ENCODE results near the gene TM7SF2. TPM values are rescaled to one million over a fixed set of nuclear protein-coding genes. Genes with fewer than 3 reads are reported as not detected.

The TM7SF2 gene
- total and polyA plus RNA-seq, 2 of the 13 experiments (the other 11 are each of a cell fraction or from before 2014, with no cell fraction given): 56.0 to 66.9 TPM

DNA sequence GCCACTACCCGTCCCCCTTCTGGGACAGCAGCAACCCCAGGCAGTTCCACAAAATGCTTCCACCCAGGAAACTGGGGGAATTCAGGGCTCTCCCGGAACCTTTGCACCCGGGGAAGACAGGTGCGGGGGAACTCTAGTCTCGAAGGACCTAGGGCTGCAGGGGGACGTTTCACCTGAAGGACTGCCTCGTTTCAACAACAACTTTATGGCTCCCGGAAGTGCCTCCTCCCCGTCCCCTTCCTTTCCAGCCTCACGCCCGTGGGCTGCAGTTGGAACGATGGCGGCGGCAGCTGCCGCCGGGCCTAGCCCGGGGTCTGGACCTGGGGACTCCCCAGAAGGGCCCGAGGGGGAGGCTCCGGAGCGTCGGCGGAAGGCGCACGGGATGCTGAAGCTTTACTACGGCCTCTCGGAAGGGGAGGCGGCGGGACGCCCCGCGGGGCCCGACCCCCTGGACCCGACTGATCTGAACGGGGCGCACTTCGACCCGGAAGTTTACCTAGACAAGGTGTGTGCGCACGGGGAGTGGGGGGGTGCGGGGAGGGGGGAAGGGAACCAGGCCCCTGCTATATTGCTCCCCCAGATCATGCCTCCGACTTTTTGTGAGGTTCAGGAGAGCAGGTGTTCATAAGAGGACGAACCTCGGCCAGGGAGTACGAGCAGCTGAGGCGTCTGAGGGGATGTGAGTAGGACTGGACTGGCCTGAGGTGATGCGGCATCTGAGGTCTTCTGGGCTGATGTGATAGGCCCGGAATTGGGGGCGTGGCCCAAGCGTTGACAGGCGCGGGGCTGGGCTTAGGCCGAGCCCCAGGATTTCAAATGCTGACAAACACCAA is 15.5 kb upstream of the TM7SF2 start, which contains the start of gene VPS51 (continued):
- TF ChIP-seq ZNF691 (CRISPR knock-in tag; IDR thresholded peaks at IDR 0.05; ENCODE audit: borderline replicate concordance, low read depth): peak; percentile 79; the same call in 1 of the 2 replicates
- peak; percentile 34; the same call in 1 of the 2 replicates for TF ChIP-seq KMT2A (CRISPR knock-in tag; IDR thresholded peaks at IDR 0.05)
- no peak for TF ChIP-seq NR3C1 (CRISPR knock-in tag; IDR thresholded peaks at IDR 0.05)
- TF ChIP-seq ZNF292 (CRISPR knock-in tag; IDR thresholded peaks at IDR 0.05; ENCODE audit: borderline replicate concordance, low read depth): no peak
- TF ChIP-seq ZNF614 (CRISPR knock-in tag; IDR thresholded peaks at IDR 0.05; ENCODE audit: borderline replicate concordance): 0 out of 2 replicates have a peak, but pooled peaks have one; percentile 80
- 0 out of 2 replicates have a peak, but pooled peaks have one; percentile 71 for TF ChIP-seq ZNF546 (CRISPR knock-in tag; conservative IDR thresholded peaks at IDR 0.05)
- 0 out of 2 replicates have a peak, but pooled peaks have one; percentile 60 for TF ChIP-seq ZNF333 (CRISPR knock-in tag; IDR thresholded peaks at IDR 0.05; ENCODE audit: borderline replicate concordance)
- TF ChIP-seq ZSCAN30 (CRISPR knock-in tag; IDR thresholded peaks at IDR 0.05): peak; percentile 94
- TF ChIP-seq, protein P1, sequence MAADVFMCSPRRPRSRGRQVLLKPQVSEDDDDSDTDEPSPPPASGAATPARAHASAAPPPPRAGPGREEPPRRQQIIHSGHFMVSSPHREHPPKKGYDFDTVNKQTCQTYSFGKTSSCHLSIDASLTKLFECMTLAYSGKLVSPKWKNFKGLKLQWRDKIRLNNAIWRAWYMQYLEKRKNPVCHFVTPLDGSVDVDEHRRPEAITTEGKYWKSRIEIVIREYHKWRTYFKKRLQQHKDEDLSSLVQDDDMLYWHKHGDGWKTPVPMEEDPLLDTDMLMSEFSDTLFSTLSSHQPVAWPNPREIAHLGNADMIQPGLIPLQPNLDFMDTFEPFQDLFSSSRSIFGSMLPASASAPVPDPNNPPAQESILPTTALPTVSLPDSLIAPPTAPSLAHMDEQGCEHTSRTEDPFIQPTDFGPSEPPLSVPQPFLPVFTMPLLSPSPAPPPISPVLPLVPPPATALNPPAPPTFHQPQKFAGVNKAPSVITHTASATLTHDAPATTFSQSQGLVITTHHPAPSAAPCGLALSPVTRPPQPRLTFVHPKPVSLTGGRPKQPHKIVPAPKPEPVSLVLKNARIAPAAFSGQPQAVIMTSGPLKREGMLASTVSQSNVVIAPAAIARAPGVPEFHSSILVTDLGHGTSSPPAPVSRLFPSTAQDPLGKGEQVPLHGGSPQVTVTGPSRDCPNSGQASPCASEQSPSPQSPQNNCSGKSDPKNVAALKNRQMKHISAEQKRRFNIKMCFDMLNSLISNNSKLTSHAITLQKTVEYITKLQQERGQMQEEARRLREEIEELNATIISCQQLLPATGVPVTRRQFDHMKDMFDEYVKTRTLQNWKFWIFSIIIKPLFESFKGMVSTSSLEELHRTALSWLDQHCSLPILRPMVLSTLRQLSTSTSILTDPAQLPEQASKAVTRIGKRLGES (CRISPR knock-in tag; IDR thresholded peaks at IDR 0.05; ENCODE audit: borderline replicate concordance): peak; percentile 14; the same call in 1 of the 2 replicates
- TF ChIP-seq MIER2 (CRISPR knock-in tag; IDR thresholded peaks at IDR 0.05): peak; percentile 67; the same call in 1 of the 2 replicates
- no peak for TF ChIP-seq HOXA9 (CRISPR knock-in tag; IDR thresholded peaks at IDR 0.05; ENCODE audit: borderline replicate concordance)
- TF ChIP-seq RNF2 (conservative IDR thresholded peaks at IDR 0.05; ENCODE audit: low read depth): no peak
- TF ChIP-seq ZNF180 (CRISPR knock-in tag; IDR thresholded peaks at IDR 0.05; ENCODE audit: borderline replicate concordance, low read depth): no peak
- peak; percentile 55 for TF ChIP-seq NFYB (CRISPR knock-in tag; IDR thresholded peaks at IDR 0.05)
- TF ChIP-seq, protein P2, sequence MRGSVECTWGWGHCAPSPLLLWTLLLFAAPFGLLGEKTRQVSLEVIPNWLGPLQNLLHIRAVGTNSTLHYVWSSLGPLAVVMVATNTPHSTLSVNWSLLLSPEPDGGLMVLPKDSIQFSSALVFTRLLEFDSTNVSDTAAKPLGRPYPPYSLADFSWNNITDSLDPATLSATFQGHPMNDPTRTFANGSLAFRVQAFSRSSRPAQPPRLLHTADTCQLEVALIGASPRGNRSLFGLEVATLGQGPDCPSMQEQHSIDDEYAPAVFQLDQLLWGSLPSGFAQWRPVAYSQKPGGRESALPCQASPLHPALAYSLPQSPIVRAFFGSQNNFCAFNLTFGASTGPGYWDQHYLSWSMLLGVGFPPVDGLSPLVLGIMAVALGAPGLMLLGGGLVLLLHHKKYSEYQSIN (CRISPR knock-in tag; IDR thresholded peaks at IDR 0.05; ENCODE audit: borderline replicate concordance): no peak
- peak; percentile 63 for TF ChIP-seq RXRA (CRISPR knock-in tag; IDR thresholded peaks at IDR 0.05)
- TF ChIP-seq SRSF9 (IDR thresholded peaks at IDR 0.05; ENCODE audit: borderline replicate concordance, insufficient read depth, low read depth, low read length, poor library complexity, severe bottlenecking): no peak
- no peak for TF ChIP-seq ZSCAN12 (CRISPR knock-in tag; IDR thresholded peaks at IDR 0.05)
- no peak for TF ChIP-seq ADNP (CRISPR knock-in tag; IDR thresholded peaks at IDR 0.05)
- peak; percentile 97 for TF ChIP-seq ZNF788 (CRISPR knock-in tag; IDR thresholded peaks at IDR 0.05; ENCODE audit: borderline replicate concordance)
- TF ChIP-seq KLF12 (CRISPR knock-in tag; IDR thresholded peaks at IDR 0.05; ENCODE audit: borderline replicate concordance): peak; percentile 68
- TF ChIP-seq RAD21 (CRISPR knock-in tag; IDR thresholded peaks at IDR 0.05): peak; percentile 48; the same call in 1 of the 2 replicates
- TF ChIP-seq, protein P3, sequence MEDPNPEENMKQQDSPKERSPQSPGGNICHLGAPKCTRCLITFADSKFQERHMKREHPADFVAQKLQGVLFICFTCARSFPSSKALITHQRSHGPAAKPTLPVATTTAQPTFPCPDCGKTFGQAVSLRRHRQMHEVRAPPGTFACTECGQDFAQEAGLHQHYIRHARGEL (CRISPR knock-in tag; IDR thresholded peaks at IDR 0.05): no peak
- peak; percentile 99 for TF ChIP-seq NR2C2 (CRISPR knock-in tag; IDR thresholded peaks at IDR 0.05; ENCODE audit: borderline replicate concordance)
- peak; percentile 70 for TF ChIP-seq ZNF12 (CRISPR knock-in tag; IDR thresholded peaks at IDR 0.05)

Measured in HepG2 (cell line).